AG04450 (cell line): ENCODE data around the gene WDR70. TPM values are rescaled to one million over a fixed set of nuclear protein-coding genes. Genes with fewer than 3 reads are reported as not detected.

Experiments
- CTCF ChIA-PET: fragments of 300-600, 350-600 bp; formaldehyde crosslinking; extraction: SDS; loops from one replicate; lab custom pipeline; 2022; ENCODE audit warnings: antibody characterized with exemption, inconsistent platforms; lab: Charles Lee
- POLR2A ChIA-PET: fragments of 350-600 bp; formaldehyde crosslinking; extraction: SDS; loops from one replicate; lab custom pipeline; 2021; ENCODE audit warnings: antibody characterized with exemption, inconsistent platforms; lab: Yijun Ruan, JAX
- DNase-seq: peaks from one replicate; pipeline ENCODE4 v3.0.0-alpha.2; 2011; ENCODE audit warnings: low read depth, low spot score
- H3K27ac ChIP-seq: one replicate; pipeline ENCODE4 v1.5.1; 2012; ENCODE audit warnings: low read depth, low read length, control low read depth
- H3K27me3 ChIP-seq: one replicate; pipeline ENCODE4 v1.6.0; 2012; ENCODE audit warnings: low read length; ENCODE audit not compliant: control insufficient read depth, insufficient read depth
- H3K4me3 ChIP-seq: 2 replicates; pipeline ENCODE4 v1.5.1; 2011; ENCODE audit warnings: mild to moderate bottlenecking, low read depth, low read length, control low read depth
- H3K9me3 ChIP-seq: 2 replicates; pipeline ENCODE4 v1.5.1; 2012; ENCODE audit warnings: low read length; ENCODE audit not compliant: control insufficient read depth, insufficient read depth
- polyA plus RNA-seq: library from polyadenylated mRNA; depleted of rRNA; stranded (reverse); fragments of >200 nt; gene quantifications from 2 replicates; pipeline ENCODE4 v1.2.3, GENCODE V29; 2011
- TF ChIP-seq, protein P1 (sequence below): IDR thresholded peaks from 2 replicates; pipeline ENCODE4 v1.5.1; 2011; ENCODE audit warnings: low read depth, low read length, control low read depth, inconsistent platforms

The WDR70 gene
- polyA plus RNA-seq, 1 experiment, result 38.5 TPM

DNA sequence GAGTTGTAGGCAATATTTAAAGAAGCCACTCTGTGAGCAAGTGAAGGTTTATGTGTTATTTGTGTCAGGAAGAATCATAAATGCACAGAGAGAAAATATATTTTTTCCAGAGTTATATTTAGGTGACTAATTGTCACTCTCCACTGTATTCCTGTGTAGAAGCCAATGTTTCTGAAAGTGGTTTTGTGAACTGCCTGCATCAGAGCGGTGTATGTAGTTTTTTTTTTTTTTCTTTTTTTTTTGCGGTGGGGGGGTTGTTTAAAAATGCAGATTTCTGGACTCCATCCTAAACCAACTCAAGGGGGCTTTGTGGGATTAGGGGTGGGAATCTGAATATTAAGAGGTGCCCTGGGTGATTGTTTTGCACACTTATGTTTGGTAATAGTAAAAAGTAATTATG is 357.3 kb downstream of the WDR70 start:
- no peaks in the 10 kb centered on the region for H3K27me3 ChIP-seq
- no peak overlapping the region for H3K4me3 ChIP-seq
- TF ChIP-seq, protein P1, sequence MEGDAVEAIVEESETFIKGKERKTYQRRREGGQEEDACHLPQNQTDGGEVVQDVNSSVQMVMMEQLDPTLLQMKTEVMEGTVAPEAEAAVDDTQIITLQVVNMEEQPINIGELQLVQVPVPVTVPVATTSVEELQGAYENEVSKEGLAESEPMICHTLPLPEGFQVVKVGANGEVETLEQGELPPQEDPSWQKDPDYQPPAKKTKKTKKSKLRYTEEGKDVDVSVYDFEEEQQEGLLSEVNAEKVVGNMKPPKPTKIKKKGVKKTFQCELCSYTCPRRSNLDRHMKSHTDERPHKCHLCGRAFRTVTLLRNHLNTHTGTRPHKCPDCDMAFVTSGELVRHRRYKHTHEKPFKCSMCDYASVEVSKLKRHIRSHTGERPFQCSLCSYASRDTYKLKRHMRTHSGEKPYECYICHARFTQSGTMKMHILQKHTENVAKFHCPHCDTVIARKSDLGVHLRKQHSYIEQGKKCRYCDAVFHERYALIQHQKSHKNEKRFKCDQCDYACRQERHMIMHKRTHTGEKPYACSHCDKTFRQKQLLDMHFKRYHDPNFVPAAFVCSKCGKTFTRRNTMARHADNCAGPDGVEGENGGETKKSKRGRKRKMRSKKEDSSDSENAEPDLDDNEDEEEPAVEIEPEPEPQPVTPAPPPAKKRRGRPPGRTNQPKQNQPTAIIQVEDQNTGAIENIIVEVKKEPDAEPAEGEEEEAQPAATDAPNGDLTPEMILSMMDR, result no peak
- POLR2A ChIA-PET, result no interaction called here
- H3K27ac ChIP-seq, result no peak overlapping the region
- no peak for DNase-seq
- H3K9me3 ChIP-seq, result no peaks in the 10 kb centered on the region
- CTCF ChIA-PET, result no interaction called here

DNA sequence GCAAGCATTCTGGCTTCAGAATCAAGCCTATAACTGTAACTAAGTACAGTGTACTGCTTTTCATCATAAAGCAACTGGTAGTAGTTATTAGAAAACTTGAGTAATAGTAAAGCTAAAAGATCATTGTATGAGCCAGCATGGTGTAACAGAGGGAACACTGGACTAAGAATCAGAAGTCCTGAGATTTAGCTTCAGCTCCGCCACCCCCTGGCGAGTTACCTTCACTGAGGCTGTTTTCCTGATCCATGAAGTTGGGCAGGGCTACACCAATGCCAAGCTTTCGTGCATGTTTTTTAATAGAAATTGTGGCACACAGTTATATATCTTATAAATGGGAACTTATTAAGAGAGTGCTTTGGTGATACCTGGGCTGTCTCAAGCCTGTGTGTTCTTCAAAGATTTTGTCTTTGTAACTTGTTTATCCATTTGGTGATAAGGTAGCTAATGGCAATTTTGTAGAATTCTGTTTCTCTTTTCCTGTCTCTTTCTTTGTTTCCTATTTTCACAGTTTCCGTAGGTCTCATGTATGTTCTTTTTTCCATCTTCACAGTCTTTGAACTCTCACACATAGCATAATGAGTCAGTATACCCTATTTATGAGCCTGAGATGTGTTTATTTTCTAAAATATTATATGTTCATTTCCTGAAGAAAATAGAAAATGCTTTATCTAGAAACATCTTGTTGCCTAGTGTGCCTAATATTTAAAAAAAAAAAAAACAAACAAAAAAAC is 358.4 kb downstream of the WDR70 start:
- TF ChIP-seq, protein P1, result no peak
- Histone ChIP-seq H3K4me3 (no peak overlapping the region), H3K27me3 (no peaks in the 10 kb centered on the region), H3K9me3 (no peaks in the 10 kb centered on the region), H3K27ac (no peak overlapping the region)
- no peak for DNase-seq
- ChIA-PET CTCF (interaction anchor here (1.3 to 2.6 kb wide), 3 partner anchors 14 to 455 kb away, joined by 6 to 14 read pairs (median 8); no protein-coding TSS in a partner anchor), POLR2A (interaction anchor here (0.7 to 2.9 kb wide), 3 partner anchors 14 to 39 kb away, joined by 3 to 13 read pairs (median 3); no protein-coding TSS in a partner anchor)

DNA sequence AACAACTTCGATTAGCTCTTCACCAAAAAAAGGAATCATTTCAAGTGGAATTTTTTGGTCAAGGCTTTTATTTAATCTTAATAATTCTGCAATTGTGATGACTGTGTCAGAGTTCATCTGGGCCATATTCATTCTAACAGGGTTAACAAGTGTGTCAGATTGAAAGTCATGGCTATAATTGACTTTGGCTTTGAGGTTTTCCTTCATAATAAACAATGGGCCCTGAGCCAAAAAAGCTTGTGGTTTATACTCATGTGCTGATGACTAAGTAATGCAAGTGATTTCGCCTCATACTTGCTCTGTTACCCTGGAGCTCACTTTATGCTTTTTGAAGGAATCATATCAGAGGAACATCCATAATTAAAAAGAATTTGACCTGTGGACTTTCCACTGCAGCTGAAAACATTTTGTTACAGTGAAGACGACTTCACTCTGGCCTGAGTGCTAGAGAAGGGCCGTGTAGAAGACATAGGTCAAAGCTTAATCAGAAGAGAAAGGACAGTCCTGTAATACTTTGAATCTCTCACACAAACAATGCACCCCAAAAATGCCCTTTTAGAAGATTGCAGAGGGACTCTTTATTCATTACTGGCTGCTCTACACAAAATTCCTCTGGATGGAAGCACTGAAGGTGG is 359.1 kb downstream of the WDR70 start:
- H3K4me3 ChIP-seq, result no peak overlapping the region
- CTCF ChIA-PET, result interaction anchor here (1.3 to 2.6 kb wide), 3 partner anchors 15 to 455 kb away, joined by 6 to 14 read pairs (median 8); no protein-coding TSS in a partner anchor
- POLR2A ChIA-PET, result interaction anchor here (0.7 to 2.9 kb wide), 3 partner anchors 15 to 38 kb away, joined by 3 to 13 read pairs (median 3); no protein-coding TSS in a partner anchor
- peak; percentile 76 for DNase-seq
- no peaks in the 10 kb centered on the region for H3K27me3 ChIP-seq
- TF ChIP-seq, protein P1, result no peak
- no peak overlapping the region for H3K27ac ChIP-seq
- no peaks in the 10 kb centered on the region for H3K9me3 ChIP-seq

DNA sequence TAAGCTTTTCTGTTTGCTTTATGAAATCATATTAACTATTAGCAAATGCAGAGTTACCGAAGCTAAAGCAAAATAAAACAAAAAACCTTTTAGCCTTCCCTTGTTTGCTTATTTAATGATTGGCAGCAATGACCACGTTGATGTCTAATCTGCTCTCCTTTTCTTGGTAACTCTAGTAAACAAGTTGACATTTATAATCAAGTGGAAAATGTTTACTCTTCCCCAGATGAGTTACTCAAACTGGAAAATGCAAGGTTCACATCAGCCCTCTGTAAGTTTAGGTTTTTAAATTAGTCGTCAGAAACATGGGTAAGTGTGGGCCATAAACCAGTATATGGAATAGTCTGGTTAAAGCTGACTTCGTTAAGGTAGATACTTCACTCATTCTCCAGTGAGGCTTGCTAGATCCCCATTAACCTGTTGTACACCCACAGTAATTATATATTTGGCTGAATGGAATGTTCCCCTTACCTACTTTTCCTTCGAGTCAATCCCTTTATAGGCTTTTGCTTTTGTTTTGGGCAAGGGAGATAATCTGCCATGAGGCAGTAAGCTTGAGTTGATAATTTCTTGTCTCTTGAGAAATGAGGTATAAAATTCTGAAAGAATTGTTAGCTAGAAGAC is 359.9 kb downstream of the WDR70 start:
- no peaks in the 10 kb centered on the region for H3K9me3 ChIP-seq
- CTCF ChIA-PET, result interaction anchor here (1.3 to 2.6 kb wide), 2 partner anchors 16 to 326 kb away, joined by 6 to 14 read pairs; no protein-coding TSS in a partner anchor
- no peak overlapping the region for H3K4me3 ChIP-seq
- POLR2A ChIA-PET, result interaction anchor here (1.0 to 2.9 kb wide), 4 partner anchors 16 to 119 kb away, joined by 3 to 13 read pairs (median 6); no protein-coding TSS in a partner anchor
- no peak overlapping the region for H3K27ac ChIP-seq
- DNase-seq, result no peak
- H3K27me3 ChIP-seq, result no peaks in the 10 kb centered on the region
- TF ChIP-seq, protein P1, result no peak
